Measurements from ENCODE around the gene RAB17.

Gene RAB17

DNA sequence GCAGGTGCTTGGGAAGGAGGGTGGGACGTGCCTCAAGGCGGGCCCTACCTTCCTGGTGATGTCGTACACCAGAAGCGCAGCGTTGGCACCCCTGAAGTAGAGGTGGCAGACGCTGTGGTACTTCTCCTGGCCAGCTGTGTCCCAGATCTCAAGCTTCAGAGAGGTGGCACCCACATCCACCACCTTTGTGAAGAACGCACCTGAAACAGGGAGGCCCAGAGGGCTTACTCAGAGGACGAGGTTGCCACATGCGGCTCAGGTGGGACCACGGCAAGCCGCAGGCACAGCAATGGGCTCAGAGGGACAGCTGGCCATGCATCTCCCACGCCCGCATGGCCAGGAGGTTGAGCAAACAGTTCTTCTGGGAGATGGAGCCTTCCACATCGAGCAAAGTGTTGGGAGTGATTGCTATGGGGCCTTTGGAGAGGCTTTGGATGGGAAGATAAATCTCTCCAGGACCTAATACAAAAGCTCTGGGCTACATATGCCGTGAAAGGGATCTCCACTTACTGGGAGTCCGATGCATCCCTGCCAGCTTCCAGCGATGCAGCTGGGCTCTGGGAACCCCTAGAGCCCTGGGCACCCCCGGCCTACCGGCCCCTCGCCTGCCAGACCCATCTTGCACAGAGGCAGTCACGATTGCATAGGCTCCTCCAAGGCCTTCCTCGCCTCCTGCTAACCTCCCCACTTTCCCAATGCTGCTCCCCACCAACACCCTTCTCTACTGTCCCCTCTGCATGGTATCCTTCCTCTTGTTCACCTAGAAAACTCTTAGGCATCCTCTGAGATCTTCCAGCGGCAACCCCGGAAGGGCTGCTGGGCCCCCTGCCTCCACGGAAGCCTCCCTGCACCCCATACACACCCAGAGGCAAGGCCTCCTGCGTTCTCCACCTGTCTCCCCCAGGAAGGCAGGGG lies 12.3 kb downstream of the RAB17 start:
- DNase-seq (ENCODE audit: low read depth in 3 of 3), result no peak

DNA sequence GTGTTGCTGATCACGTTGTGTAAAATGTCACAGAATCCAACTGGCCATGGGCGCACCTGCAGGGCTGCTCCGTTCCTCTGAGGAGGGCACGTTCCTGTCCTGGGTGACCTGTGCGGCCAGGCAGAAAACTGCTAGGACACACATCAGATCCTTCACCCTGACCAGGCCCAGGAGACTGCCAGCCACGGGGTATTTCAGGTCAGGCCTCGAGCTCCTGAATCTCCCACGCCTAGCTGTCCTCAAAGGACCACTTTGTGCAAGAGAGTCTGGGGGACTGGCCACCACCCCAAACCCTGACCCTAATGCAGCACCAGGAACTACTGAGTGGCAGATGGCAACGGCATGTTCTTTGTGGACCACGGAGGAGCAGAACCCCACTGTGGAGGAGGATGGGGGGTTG lies 13.1 kb downstream of the RAB17 start:
- DNase-seq (ENCODE audit: low read depth in 3 of 3), result no peak

DNA sequence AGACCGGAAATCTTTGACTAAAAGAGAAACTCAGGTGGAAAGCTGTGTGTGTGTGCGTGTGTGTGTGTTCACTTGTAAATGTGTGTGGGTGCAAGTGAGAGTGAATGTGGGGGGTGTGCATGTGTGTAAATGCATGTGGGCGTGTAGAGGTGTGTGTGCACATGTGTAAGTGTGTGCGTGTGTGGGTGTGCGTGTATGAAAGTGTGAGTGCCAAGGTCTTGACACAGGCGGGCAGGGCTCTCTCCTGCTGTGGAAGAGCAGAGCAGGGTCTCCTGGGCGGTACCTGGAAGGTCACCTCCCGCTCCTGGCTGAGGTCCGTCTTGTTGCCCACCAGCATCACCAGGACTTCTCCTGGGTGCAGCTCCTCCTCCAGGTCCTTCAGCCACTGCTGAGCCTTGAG lies 13.6 kb downstream of the RAB17 start:
- no peak for DNase-seq (ENCODE audit: low read depth in 3 of 3)

DNA sequence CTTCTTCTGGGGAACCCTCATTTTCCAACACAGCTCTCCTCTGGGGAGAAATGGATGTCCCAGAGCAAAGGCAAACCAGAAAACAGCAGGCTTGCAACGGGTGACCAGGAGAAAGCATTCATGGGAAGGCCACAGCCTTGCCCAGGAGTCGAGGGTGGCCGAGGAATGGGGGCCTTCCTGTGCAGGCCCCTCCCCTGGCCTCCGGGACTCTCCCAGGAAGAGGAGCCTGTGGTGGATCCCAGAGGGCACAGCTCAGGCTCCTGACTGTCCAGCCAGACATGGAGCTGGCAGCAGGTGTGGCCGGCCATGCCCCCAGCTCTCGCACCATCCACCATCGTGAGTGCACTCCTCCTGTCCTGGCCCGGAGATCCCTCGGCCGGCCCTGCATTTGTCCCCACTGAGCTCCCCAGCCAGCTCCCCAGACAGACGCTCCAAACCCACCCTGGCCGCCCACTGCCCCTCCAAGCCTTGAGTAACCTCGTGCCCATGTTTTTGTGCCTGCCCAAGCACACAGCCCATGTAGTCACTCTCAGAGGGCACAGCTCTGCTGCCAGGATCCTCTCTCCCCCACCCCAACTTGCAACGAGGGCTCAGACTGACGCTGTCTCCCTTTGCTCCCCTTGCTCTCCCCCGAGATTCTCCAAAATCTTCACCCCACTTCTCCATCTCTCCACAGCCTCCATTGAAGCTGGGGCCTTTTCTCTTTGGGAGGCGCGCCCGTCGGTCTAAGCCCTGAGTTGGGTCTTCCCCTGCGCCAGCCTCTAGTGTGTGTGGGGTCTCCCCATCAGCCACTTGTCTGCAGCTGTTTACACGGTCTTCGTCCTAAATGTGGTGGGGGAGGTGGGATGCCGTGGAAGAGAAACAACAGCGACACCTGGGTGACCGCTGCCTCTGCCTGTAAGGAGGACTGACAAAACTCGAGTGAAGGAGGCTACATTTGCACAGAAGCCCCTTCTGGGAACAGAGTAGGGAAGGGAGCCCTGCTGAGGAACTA lies 14.4 kb downstream of the RAB17 start:
- no peak for DNase-seq (ENCODE audit: low read depth in 3 of 3)

DNA sequence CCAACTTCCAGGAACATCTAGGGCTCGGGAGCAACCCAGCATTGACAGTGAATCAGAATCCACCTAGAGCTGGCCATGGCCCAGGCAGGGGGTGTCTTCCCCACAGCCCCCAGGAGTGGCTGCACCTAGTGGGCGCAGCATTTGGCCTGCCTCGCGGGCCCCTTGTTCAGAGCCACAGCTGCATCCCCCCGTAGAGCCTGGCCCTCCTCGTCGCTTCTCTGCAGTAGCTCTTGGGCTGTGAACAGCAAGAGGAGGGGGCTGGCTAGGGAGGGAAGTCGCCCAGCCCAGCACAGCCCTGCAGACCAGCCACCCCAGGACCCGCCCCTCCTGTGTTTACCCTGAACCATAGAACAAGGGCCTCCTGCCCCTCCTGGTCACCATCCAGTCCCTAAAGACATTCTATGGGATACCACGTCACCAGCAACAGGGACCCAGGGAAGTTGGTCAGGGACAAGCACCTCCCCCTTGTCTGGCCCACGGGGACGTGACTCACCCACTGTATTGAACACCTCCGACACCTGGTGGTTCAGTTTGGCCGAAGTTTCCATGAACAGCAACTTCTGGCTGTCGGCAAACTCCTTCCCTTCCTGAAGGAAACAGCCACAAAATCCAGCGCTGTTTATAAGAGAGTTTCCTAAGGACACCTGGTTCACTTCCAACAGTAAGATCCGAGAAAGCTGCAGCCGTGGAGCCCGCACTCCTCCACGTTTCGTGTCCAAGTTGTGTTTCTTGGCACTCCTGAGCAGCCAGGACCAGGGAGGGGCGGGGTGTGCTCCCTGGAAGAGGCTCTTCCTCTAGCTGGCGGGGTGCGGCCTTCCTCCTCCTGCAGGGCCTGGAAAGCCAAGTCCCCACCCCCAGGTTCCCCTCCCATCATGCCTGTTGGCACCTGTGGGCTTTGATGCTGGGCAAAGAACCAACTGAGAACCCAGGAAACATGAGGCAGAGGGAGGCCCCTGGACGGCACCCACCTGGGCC lies 15.4 kb downstream of the RAB17 start:
- no peak for DNase-seq (ENCODE audit: low read depth in 3 of 3)

DNA sequence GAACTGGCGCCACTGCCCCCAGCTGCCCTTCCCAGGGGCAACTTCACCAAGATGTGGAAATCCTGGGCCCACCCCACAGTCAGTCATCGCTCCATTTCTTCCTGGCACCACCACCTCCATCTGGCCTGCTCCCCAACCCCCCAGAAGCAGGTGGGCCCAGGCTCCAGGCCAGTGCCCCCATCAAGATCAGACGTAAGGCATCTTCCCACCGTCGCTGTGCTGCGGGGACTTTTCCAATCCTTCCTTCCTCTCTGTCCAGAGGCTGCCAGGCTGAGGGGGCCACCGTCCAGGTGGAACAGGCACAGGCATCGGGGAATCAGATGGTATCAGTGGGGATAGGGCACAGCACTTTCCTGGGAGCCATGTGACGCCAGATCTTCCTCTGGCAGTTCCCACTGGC lies 16.1 kb downstream of the RAB17 start:
- no peak for DNase-seq (ENCODE audit: low read depth in 3 of 3)

DNA sequence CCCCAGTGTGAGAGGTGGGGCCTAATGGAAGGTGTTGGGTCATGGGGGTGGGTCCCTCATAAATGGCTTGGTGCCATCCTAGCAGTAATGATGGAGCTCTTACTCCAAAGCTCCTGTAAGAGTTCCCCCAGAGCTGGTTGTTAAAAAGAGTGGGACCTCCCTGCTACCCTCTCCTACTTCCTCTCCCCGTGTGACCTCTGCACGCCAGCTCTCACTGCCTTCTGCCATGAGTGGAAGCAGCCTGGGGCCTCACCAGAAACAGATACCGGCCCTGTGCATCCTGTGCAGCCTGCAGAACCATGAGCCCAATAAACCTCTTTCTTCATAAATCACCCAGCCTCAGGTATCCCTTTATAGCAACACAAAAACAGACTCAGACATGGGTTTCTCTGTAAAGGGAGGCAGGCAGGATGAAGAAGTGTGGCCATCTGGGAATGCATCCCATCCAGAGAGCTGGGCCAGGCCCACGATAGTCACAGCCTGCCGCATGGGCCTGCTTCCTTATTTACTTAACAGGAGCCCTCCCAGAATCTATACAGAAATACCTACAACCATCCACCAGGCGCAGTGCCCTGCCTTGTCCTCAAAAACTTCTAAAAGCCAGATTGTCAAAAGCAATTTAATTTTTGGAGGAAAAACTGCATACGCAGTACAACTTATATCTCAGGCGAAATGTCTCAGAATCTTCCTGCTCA lies 16.7 kb downstream of the RAB17 start:
- DNase-seq (ENCODE audit: low read depth in 3 of 3), result no peak

DNA sequence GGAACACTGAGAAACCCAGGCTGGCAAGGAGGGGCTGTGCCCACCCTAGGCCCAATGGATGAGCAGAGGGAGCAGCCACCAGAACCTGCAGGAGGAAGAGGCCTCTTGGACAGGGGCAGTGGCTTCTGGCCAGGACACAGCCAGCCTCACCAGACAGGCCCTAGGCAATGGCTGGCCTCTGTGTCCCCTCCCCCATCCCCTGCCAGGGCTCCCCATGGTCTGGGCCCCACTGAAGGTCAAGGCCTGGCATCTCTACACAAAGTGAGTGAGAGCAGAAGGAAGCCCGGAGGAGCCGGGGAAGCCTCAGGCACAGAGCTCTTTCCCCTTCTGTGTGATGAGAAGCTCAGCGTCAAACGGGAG lies 17.8 kb downstream of the RAB17 start:
- DNase-seq (ENCODE audit: low read depth in 3 of 3), result no peak

DNA sequence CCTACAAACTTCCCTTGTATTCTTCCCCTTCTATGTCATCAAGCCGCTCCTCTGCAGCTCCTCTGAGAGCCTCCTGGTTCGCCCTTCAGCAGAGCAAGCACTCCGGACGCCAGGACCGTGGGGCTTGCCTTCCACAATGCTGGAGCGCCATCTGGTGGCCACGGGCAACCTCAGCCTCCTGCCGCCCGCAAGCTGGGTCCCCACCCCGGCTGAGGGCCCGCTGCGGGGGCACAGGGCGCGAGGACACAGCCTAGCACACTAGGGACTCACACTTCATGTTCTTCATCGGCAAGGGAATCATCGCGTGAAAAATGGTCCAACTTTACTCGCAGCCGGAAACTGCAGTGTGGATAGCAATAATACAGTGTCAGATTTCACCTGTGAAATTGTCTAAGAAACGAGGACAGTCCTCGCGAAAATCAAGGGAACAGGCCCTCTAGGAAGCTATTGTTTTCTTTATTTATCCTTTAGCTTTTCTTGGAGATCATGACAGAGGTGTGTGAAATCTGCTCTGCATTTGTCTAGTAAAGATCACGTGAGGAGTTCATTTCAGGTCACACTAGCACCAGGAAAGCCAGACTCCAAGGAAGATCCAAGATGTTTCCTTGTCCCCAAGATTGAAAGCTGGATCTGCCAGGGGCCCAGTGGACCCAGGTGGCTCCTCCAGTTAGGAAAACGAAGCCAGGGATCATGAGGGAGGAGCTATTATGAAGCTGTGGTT lies 18.4 kb downstream of the RAB17 start:
- peak; percentile 71 to 90 (median 78) for DNase-seq (ENCODE audit: low read depth in 3 of 3)

DNA sequence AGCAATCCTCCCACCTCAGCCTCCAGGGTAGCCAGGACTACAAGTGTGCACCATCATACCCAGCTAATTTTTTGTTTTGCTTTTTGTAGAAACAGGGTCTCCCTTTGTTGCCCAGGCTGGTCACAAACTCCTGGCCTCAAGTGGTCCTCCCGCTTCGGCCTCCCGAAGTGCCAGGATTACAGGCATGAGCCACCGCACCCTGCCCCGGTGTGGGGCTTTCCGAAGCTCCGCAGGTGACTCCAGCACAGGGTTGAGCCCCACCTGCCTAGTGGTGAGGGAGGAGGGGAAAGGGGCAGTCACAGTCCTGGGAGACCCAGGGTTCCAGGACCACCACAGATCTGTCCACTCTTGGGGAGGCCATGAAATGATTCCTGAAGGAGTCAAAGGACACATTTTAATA lies 19.0 kb downstream of the RAB17 start:
- no peak for DNase-seq (ENCODE audit: low read depth in 3 of 3)

DNA sequence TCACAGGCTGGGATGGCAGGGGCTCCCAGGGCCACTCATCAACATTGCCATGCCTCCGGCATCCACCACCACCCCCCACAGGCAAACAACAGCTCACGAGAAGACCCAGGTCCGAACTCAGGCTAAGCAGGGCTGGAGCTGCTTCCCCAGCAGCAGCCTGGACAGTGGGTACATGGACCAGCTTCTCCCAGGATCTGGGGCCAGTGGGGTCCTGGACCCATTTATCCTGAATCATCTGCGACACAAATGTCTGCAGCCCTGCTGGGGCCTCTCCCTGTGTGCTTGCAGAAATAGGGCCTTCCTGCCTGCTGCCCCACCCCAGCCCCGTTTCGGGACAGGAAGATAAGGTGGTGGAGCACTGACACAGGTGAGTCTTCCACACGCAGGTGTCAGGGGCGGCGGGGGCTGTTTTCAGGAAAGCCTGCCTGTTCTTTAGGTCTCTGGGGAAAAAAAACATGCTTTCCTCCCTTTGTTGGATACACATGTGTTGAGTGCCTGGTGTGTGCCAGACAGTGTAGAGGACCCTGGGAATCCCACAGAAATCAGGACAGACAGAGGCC lies 19.7 kb downstream of the RAB17 start:
- DNase-seq (ENCODE audit: low read depth in 3 of 3), result no peak

DNA sequence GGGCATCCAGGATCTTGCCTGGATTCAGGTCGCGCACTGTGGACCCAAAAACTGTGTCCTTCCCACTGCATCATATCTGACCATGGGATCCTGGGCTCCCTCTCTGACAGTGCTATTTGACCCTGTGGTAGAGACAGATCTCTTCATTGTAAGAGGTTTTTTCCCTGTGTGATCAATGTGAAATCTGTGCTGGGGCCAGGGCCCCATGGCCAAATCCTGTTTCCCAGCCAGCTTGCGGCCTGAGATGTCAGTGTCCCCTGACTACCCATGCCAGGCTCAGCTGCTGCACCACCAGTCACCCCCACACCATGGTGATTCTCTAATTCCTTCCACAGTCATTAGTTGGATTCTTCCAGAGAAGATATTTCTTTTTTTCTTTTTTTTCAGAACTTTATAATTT lies 20.6 kb downstream of the RAB17 start:
- DNase-seq (ENCODE audit: low read depth in 3 of 3), result no peak

DNA sequence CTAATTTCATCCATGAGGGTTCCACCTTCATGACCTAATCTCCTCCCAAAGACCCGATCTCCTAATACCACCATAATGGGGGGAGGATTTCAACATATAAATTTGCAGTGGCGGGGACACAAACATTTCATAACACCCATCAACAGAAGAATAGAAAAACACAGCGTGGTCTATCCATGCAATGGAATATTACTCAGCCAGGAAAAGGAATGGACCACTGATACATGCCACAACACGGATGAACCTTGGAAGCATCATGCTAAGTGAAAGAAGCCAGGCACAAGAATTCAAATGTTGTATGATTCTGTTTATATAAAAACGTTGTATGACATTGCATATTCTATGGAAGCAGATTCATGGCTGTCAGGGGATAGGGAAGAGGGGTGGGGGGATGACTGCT lies 21.5 kb downstream of the RAB17 start:
- DNase-seq (ENCODE audit: low read depth in 3 of 3), result no peak

DNA sequence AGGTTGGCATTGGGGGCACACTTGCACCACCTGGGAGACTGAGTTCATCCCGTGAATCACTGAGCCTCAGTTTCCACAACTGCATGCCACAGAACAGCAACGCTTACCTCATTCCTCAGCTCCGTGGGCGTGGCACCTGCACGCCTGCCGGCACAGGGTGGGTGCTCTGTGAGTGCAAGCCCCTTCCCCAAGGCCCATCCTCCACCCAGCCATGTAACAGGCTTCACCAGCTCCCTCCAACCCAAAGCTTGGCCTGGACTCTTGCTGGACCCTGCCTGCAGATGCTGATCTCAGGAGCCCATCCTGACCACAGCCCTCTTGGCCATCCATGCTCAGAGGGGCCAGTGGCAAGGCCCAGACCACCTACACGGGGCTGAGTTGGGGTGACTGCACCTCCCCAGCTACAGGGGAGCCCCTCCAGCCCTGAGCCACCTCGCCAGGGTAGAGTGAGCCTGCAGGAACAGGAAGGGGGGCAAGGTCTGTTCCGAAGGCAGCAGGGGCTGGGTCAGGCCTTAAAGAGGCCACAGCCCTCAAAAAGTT lies 22.3 kb downstream of the RAB17 start:
- no peak for DNase-seq (ENCODE audit: low read depth in 3 of 3)

DNA sequence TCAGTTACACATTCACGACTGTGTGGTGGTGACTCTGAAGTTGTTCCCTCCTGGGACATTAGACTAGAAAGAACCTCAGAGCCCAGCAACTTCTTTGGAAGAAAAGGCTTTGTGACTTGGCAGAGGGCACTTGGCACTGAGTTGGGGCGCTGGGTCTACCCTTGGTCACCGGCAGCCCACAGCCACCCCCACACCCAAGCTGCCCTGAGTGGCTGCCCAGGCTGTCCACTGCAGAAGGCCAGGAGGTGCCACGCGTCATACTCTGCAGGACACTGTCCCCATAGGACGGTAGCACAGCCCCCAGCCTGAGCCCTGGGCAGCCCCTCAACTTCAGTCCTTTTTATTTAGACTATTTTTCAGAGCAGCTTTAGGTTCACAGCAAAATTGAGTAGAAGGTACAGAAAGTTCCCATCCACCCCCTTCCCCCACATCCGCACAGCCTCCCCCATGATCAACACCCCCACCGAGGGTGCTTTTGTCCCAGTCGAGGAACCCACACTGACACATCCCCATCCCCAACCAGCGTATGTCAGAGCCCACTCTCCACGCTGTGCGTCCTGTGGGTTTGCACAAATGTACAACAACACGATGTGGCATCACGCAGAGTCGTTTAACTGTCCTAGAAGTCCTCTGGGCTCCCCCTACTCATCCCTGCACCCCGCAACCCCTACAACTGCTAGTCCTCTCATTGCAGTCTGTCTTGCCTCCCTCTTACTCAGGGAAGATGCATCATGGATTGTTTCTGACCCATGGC lies 23.1 kb downstream of the RAB17 start:
- no peak for DNase-seq (ENCODE audit: low read depth in 3 of 3)

DNA sequence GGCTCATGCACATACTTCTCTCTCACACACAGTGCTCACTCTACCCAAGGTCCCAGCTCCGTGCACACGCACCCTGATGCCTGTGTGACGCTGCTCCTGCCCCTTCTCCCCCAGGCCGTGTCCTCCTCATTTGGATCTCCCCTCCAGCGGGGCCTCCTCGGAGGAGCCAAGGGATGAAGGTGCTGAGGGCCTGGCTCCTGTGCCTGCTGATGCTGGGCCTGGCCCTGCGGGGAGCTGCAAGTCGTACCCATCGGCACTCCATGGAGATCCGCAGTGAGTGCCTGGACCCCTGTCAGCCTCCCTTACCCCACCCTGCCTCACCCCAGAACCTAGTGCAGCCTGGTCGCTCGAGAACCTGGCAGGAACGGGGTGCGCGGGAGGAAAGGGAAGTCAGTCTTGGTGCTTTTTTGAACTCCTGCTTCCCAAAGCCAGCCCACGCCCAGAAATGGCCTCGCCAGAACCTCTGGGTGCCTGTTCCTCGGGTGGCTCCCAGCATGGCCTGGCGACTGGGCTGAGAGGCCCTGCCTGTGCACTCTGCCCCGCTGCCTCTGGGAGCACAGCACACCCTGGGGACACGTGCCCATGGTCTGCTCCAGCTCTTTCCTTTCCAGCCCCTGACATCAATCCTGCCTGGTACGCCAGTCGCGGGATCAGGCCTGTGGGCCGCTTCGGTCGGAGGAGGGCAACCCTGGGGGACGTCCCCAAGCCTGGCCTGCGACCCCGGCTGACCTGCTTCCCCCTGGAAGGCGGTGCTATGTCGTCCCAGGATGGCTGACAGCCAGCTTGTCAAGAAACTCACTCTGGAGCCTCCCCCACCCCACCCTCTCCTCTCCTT lies 23.9 kb downstream of the RAB17 start, which contains the start of gene PRLH:
PRLH (plus strand) TSS at position 174 of the 835 bp plus-strand sequence; CDS start at position 174, 0 bp downstream.
- no peak for DNase-seq (ENCODE audit: low read depth in 3 of 3)

DNA sequence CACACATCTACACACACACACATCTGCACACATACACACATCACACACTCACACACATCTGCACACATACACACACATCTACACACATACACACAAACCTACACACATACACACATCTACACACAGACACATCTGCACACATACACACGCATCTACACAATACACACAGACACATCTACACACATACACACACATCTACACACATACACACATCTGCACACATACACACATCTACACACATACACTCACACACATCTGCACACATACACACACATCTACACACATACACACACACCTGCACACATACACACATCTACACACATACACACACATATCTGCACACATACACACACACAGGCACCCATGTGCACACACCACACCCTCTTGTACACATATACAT lies 24.6 kb downstream of the RAB17 start:
- DNase-seq (ENCODE audit: low read depth in 3 of 3), result no peak

All from stimulated activated CD4-positive, alpha-beta T cell treated with anti-CD3 and anti-CD28 coated beads, TNF-alpha, amount 100 ng/mL, for 4 hours (primary cell).